Measurements from ENCODE around the gene CD44.

GRCh38 chr11:35109041-35109440 is 29.9 kb upstream of the CD44 start:
- TF ChIP-seq CTCF (IDR thresholded peaks at IDR 0.05; ENCODE audit: poor library complexity, severe bottlenecking) (no peak), POLR2AphosphoS5 (IDR thresholded peaks at IDR 0.05) (no peak), EZH2 (IDR thresholded peaks at IDR 0.05; ENCODE audit: borderline replicate concordance, insufficient read depth, low read length, poor library complexity, severe bottlenecking) (no peak), EP300 (conservative IDR thresholded peaks at IDR 0.05; ENCODE audit: poor library complexity, severe bottlenecking) (no peak), SMC3 (conservative IDR thresholded peaks at IDR 0.05; ENCODE audit: poor library complexity) (no peak), REST (IDR thresholded peaks at IDR 0.05; ENCODE audit: borderline replicate concordance) (no peak), RAD21 (conservative IDR thresholded peaks at IDR 0.05) (no peak)
